Activated T-helper 17 cell treated with anti-CD3 and anti-CD28 coated beads, Interleukin-2, amount 50 U/mL, for 72 hours (primary cell): ENCODE measurements around the gene CNKSR3. TPM values are rescaled to one million over a fixed set of nuclear protein-coding genes. Genes with fewer than 3 reads are reported as not detected.
A peak's percentile ranks its signal among the peaks of the same experiment; 100 is the strongest.

Experiments
- ATAC-seq: fragments of 150-1000 bp; cut with Tn5 transposase; replicated peaks from 2 replicates; pipeline ENCODE4 v1.10.0; 2021; ENCODE audit warnings: mild to moderate bottlenecking, moderate library complexity
- H3K27ac Mint-ChIP-seq: one replicate; pipeline ENCODE4 v1.8.0; 2022; ENCODE audit warnings: mixed read lengths
- H3K27me3 Mint-ChIP-seq: one replicate; pipeline ENCODE4 v1.8.0; 2022; ENCODE audit warnings: mixed read lengths
- H3K36me3 Mint-ChIP-seq: one replicate; pipeline ENCODE4 v1.8.0; 2022; ENCODE audit warnings: low read depth, mild to moderate bottlenecking, mixed read lengths
- H3K4me1 Mint-ChIP-seq: one replicate; pipeline ENCODE4 v1.8.0; 2022; ENCODE audit warnings: mixed read lengths
- H3K4me3 Mint-ChIP-seq: one replicate; pipeline ENCODE4 v1.8.0; 2022; ENCODE audit warnings: mild to moderate bottlenecking, mixed read lengths
- H3K9me3 Mint-ChIP-seq: one replicate; pipeline ENCODE4 v1.8.0; 2022; ENCODE audit warnings: mixed read lengths
- total RNA-seq, 2 donors: library from RNA; stranded (reverse); gene quantifications; one replicate each; pipeline ENCODE4 v1.2.3, GENCODE V29; 2022

Gene CNKSR3
- total RNA-seq, 2 donors from 2014 or later: 1.5 TPM; not detected in 1

DNA sequence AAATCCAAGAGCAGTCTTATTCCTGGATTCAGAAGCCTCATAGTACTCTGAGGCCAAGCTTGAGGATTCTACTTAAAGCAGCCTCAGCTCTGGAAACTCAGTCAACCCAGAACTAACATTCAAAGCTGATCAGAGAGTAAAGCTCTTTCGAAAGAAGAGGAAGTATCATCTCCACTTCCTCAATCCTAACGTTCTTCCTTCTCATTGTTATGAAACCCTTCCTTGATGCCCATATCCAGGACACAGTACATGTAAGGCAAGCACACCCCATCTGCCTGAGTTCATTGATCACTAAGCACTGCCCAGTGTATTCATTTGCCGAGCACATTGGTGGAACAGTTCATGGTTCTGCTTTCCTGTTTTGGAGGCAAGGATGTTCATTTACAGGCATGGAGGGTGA, 153.8 kb downstream of the CNKSR3 start, which contains the start of gene IPCEF1:
Gene IPCEF1, minus strand, starts transcription at position 114 of the 400 bp plus-strand sequence. CDS start 90,856 bp downstream, outside the sequence.
- Mint-ChIP-seq H3K4me1 (peaks cover 20% of the 10 kb centered on the region), H3K27ac (no peak within 1 kb of the TSS), H3K4me3 (no peak within 1 kb of the TSS), H3K9me3 (peaks cover 4% of the 10 kb centered on the region), H3K36me3 (no peaks in the 10 kb centered on the region), H3K27me3 (peaks cover 48% of the 10 kb centered on the region)
- no peak for ATAC-seq

GRCh38 chr6:154356113-154356512, 154.4 kb downstream of the CNKSR3 start:
- Mint-ChIP-seq H3K9me3 (peaks cover 4% of the 10 kb centered on the region), H3K27me3 (peaks cover 50% of the 10 kb centered on the region), H3K4me3 (no peak overlapping the region), H3K27ac (no peak overlapping the region), H3K36me3 (no peaks in the 10 kb centered on the region), H3K4me1 (peaks cover 20% of the 10 kb centered on the region)
- ATAC-seq: no peak

DNA sequence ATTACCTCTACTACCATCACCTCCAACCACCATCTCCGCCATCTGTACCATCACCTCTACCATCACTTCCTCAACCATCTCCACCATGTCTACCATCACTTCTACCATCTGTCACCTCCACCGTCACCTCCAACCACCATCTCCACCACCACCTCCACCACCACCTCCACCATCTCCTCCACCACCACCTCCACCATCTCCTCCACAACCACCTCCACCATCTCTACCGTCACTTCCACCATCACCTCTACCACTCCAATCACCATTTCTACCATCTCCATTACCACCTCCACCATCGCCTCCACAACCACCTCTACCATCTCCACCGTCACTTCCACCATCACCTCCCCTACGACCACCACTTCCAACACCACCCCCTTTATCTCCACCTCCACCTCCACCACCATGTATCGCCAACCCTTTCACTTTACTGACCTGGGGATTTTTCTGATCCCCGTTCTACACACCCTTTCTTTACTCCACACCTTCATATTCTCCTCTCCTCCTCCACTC, 156.2 kb downstream of the CNKSR3 start:
- no peaks in the 10 kb centered on the region for H3K36me3 Mint-ChIP-seq
- H3K4me1 Mint-ChIP-seq: peaks cover 20% of the 10 kb centered on the region
- no peak for ATAC-seq
- peak overlapping the region; percentile 36 for H3K27ac Mint-ChIP-seq
- H3K4me3 Mint-ChIP-seq: peak overlapping the region; percentile 25
- H3K27me3 Mint-ChIP-seq: peaks cover 45% of the 10 kb centered on the region
- H3K9me3 Mint-ChIP-seq: peaks cover 4% of the 10 kb centered on the region

- no peaks in the 10 kb centered on the region for H3K36me3 Mint-ChIP-seq
- ATAC-seq: no peak
- no peak overlapping the region for H3K27ac Mint-ChIP-seq
- peaks cover 20% of the 10 kb centered on the region for H3K4me1 Mint-ChIP-seq
- peaks cover 4% of the 10 kb centered on the region for H3K9me3 Mint-ChIP-seq
- H3K27me3 Mint-ChIP-seq: peaks cover 39% of the 10 kb centered on the region
- H3K4me3 Mint-ChIP-seq: no peak overlapping the region
These were observed 156.9 kb downstream of the CNKSR3 start for GRCh38 chr6:154353626-154354025.

DNA sequence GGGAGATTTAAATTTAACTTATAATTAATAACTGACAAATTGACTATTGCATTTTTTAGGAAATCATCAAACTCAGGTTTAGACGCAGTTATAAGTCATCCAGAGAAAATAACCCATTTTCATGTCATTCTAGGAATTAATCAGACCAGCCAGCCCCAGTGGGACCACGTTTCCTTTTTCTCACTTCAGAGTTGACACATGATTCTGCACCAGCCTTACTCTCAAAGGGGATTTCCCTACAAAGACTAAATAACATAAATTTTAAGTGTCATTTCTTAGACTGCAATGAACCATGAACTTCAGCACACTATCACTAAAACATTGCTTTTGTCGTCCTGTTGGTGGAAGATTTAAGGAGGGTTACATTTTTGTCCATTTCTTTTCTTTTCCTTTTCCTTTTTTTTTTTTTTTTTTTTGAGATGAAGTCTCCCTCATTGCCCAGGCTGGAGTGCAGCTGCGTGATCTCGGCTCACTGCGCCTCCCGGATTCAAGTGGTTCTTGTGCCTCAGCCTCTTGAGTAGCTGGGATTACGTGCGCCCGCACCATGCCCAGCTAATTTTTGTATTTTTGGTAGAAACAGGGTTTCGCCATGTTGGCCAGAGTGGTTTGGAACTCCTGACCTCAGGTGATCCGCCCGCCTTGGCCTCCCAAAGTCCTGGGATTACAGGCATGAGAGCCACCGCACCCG, 157.4 kb downstream of the CNKSR3 start:
- peaks cover 20% of the 10 kb centered on the region for H3K4me1 Mint-ChIP-seq
- H3K9me3 Mint-ChIP-seq: peaks cover 4% of the 10 kb centered on the region
- no peak overlapping the region for H3K4me3 Mint-ChIP-seq
- H3K36me3 Mint-ChIP-seq: no peaks in the 10 kb centered on the region
- H3K27ac Mint-ChIP-seq: no peak overlapping the region
- ATAC-seq: peak; percentile 90
- H3K27me3 Mint-ChIP-seq: peaks cover 37% of the 10 kb centered on the region

GRCh38 chr6:154350293-154350692, 160.2 kb downstream of the CNKSR3 start:
- Mint-ChIP-seq H3K4me3 (no peak overlapping the region), H3K27me3 (peaks cover 30% of the 10 kb centered on the region), H3K9me3 (peaks cover 12% of the 10 kb centered on the region), H3K27ac (no peak overlapping the region), H3K36me3 (no peaks in the 10 kb centered on the region), H3K4me1 (peaks cover 20% of the 10 kb centered on the region)
- ATAC-seq: no peak

GRCh38 chr6:154347981-154348380, 162.5 kb downstream of the CNKSR3 start:
- ATAC-seq: no peak
- peaks cover 7% of the 10 kb centered on the region for H3K9me3 Mint-ChIP-seq
- no peak overlapping the region for H3K4me3 Mint-ChIP-seq
- H3K27me3 Mint-ChIP-seq: peaks cover 25% of the 10 kb centered on the region
- H3K4me1 Mint-ChIP-seq: peaks cover 3% of the 10 kb centered on the region
- no peak overlapping the region for H3K27ac Mint-ChIP-seq
- no peaks in the 10 kb centered on the region for H3K36me3 Mint-ChIP-seq

- Mint-ChIP-seq H3K9me3 (peaks cover 7% of the 10 kb centered on the region), H3K27me3 (peaks cover 24% of the 10 kb centered on the region), H3K4me1 (no peaks in the 10 kb centered on the region), H3K27ac (no peak overlapping the region), H3K36me3 (no peaks in the 10 kb centered on the region), H3K4me3 (no peak overlapping the region)
- no peak for ATAC-seq
These were observed 164.7 kb downstream of the CNKSR3 start for GRCh38 chr6:154345811-154346210.

- no peak for ATAC-seq
- Mint-ChIP-seq H3K36me3 (no peaks in the 10 kb centered on the region), H3K4me3 (no peak overlapping the region), H3K9me3 (peaks cover 7% of the 10 kb centered on the region), H3K27ac (no peak overlapping the region), H3K4me1 (no peaks in the 10 kb centered on the region), H3K27me3 (peaks cover 24% of the 10 kb centered on the region)
These were observed 166.8 kb downstream of the CNKSR3 start for GRCh38 chr6:154343473-154344308.

DNA sequence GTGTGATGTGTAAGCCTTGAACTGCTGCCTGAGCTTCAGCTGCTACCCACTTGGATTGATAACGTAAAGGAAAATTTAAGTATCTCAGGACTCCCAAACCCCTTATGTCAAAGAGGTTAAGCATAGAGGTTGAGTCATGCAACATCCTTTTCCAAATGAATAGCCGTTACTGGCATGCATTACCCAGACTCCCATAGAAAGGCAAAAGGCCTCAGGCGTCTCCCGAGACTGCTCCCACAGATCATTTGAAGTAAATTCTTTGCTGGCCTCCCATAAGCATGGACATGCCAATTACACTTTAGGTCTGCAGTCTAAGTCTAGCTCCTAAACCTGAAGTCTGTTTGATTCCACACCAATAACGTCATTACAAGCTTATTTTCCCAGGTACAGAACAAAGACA, 168.6 kb downstream of the CNKSR3 start:
- peaks cover 6% of the 10 kb centered on the region for H3K9me3 Mint-ChIP-seq
- no peak overlapping the region for H3K27ac Mint-ChIP-seq
- H3K36me3 Mint-ChIP-seq: no peaks in the 10 kb centered on the region
- H3K27me3 Mint-ChIP-seq: peaks cover 18% of the 10 kb centered on the region
- H3K4me3 Mint-ChIP-seq: no peak overlapping the region
- no peaks in the 10 kb centered on the region for H3K4me1 Mint-ChIP-seq
- ATAC-seq: no peak

DNA sequence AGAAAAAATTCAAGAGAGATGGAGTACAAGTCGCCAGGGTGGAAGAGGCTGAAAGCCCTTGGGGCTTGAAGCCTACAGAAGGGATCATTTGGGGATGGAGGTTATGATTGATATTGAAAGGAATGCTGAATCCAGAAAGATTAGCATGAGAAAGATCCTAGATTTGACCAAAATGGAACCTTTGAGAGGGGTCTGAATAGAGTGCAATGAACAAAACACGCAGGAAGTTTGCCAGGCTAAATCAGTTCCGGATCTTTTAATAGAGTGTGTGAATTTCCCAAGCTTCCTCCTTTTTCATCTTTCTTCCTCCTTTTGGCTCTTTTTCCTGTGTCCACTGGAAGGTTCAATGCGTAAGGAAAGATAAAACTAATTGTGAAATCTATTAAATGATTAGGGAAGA, 169.1 kb downstream of the CNKSR3 start:
- H3K36me3 Mint-ChIP-seq: no peaks in the 10 kb centered on the region
- H3K4me3 Mint-ChIP-seq: no peak overlapping the region
- no peaks in the 10 kb centered on the region for H3K4me1 Mint-ChIP-seq
- no peak overlapping the region for H3K27ac Mint-ChIP-seq
- peaks cover under 1% of the 10 kb centered on the region for H3K9me3 Mint-ChIP-seq
- no peak for ATAC-seq
- peaks cover 17% of the 10 kb centered on the region for H3K27me3 Mint-ChIP-seq

Other genes with a start within 250 kb of the CNKSR3 start
- gene IPCEF1, start 153.9 kb downstream of the CNKSR3 start, total RNA-seq: 10 to 100 TPM; 15.6 to 20.2 TPM
- 10 to 100 TPM; 25.9 to 29.9 TPM for gene SCAF8, start 222.7 kb upstream of the CNKSR3 start, total RNA-seq